GM18498 (cell line): ENCODE results near the gene CLCA4.
A peak's percentile ranks its signal among the peaks of the same experiment; 100 is the strongest.
"Not testable (repeated sequence)": the region's sequence is repeated elsewhere in the genome, so short reads cannot be mapped to it uniquely, and the experiment has no call there.

ENCODE experiments used
- ATAC-seq: cut with Tn5 transposase; IDR thresholded peaks from one replicate; pipeline ENCODE4 v1.9.1; 2021; ENCODE audit warnings: mild to moderate bottlenecking, moderate library complexity; ENCODE audit not compliant: unreplicated experiment

Gene CLCA4

DNA sequence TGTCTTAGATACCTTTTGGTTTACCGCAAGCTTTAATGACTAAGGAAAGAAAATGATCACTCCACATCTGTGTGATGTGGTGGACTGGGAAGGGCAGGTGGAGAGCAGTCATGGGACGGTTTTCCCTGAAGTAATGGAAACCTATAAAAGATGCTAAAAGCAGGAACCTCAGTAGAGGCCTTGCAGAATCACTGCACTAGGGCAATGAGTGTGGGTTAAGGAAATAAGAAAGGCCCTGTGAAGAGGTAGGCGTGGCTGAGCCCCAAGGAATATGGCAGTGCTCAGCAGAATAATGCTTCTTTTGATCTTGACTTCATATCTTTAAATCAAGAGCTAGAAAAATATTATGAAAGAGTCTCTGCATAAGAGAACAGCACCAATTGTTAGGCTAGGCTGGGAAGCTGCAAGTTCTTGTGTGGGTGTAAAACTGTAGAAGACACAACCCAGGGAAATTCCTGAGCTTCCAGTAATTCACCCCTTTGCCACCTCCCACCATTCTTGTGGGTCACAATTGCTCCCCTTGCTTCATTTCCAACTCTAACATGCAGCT lies 49.9 kb downstream of the CLCA4 start:
- ATAC-seq: no peak

DNA sequence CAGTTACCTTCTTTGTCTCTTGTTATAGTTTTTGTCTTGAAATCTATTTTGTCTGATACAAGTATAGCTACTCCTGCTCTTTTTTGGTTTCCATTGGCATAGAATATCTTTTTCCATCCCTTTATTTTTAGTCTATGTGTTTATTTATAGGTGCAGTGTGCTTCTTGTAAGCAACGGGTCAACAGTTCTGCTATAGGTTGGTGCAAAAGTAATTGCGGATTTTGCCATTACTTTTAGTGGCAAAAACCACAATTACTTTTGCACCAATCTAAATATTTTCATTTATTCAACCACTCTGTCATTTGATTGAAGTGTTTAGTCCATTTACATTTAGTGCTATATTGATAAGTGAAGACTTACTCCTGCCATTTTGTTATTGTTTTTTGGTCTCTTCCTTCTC lies 59.2 kb downstream of the CLCA4 start:
- not testable (repeated sequence) for ATAC-seq

DNA sequence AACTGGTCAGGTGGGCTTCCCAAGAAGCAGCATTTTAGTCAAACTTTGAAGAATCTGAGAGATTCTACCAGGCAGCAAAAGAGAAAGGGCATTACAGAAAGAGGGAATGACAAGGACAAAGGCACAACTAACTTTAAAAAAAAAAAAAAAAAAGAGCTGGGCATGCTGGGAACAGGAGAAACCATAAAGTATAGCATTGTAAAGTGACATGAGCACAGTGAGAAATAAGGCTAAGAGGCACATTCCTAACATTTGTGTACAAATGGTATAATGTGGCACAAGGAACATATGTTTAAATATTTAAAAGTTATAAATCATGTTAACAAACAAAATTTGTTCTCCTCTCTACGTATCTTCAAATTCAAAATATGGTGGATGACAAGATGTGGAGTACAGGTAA lies 69.6 kb downstream of the CLCA4 start:
- ATAC-seq: no peak

- peak; percentile 100 for ATAC-seq
Measured at GRCh38 chr1:86616871-86617270, 70.0 kb downstream of the CLCA4 start.

- ATAC-seq: no peak
Measured at GRCh38 chr1:86618358-86618757, 71.5 kb downstream of the CLCA4 start.

- no peak for ATAC-seq
Measured at GRCh38 chr1:86619313-86619712, 72.4 kb downstream of the CLCA4 start.

- no peak for ATAC-seq
Measured at GRCh38 chr1:86621286-86621685, 74.4 kb downstream of the CLCA4 start.
